Measurements from ENCODE around the gene KCNK4.

The KCNK4 gene

GRCh38 chr11:64255135-64256128 is 35.7 kb upstream of the KCNK4 start:
- no peak overlapping the region for H3K4ac ChIP-seq (ENCODE audit: low read depth, low read length)
- H3K18ac ChIP-seq (ENCODE audit: low read length): no peak overlapping the region
- WGBS (ENCODE audit: extremely low coverage, insufficient coverage, low lambda C conversion rate): no CpG with 5 or more reads among the region's 35 CpGs
- no peak overlapping the region for H3K4me3 ChIP-seq (ENCODE audit: low read length)
- no peak overlapping the region for H2AK5ac ChIP-seq (ENCODE audit: low read length)
- peaks cover 13% of the 10 kb centered on the region for H3K79me1 ChIP-seq (ENCODE audit: low read length)
- no peak overlapping the region for H4K8ac ChIP-seq (ENCODE audit: low read depth, low read length)
- peaks cover 12% of the 10 kb centered on the region for H3K79me2 ChIP-seq (ENCODE audit: control insufficient read depth, insufficient read depth, low read length)
- H4K5ac ChIP-seq (ENCODE audit: low read length): no peak overlapping the region
- no peak for DNase-seq
- H3K36me3 ChIP-seq (ENCODE audit: control insufficient read depth, insufficient read depth, low read length): peaks cover 8% of the 10 kb centered on the region
- H3K9ac ChIP-seq (ENCODE audit: low read length): no peak overlapping the region
- no peaks in the 10 kb centered on the region for H3K27me3 ChIP-seq (ENCODE audit: insufficient read depth, low read length, poor library complexity)
- no peak overlapping the region for H3K56ac ChIP-seq (ENCODE audit: low read length)
- H3K4me1 ChIP-seq (ENCODE audit: control insufficient read depth, low read depth, low read length): no peaks in the 10 kb centered on the region
- H2BK5ac ChIP-seq (ENCODE audit: low read length): no peak overlapping the region
- no peak overlapping the region for H3K27ac ChIP-seq (ENCODE audit: low read depth, low read length)
- no peak overlapping the region for H3K4me2 ChIP-seq (ENCODE audit: low read length)
- no peak overlapping the region for H3K23ac ChIP-seq (ENCODE audit: low read length)
- H2BK15ac ChIP-seq (replicated peaks; ENCODE audit: low read depth): no peak overlapping the region
- no peak overlapping the region for H2BK120ac ChIP-seq (ENCODE audit: low read depth, low read length)

- Histone ChIP-seq H3K23ac (ENCODE audit: low read length) (no peak overlapping the region), H3K9ac (ENCODE audit: low read length) (no peak overlapping the region), H3K27ac (ENCODE audit: low read depth, low read length) (no peak overlapping the region), H3K4me3 (ENCODE audit: low read length) (no peak overlapping the region), H3K4me1 (ENCODE audit: control insufficient read depth, low read depth, low read length) (no peaks in the 10 kb centered on the region), H3K4ac (ENCODE audit: low read depth, low read length) (no peak overlapping the region), H3K18ac (ENCODE audit: low read length) (no peak overlapping the region), H3K56ac (ENCODE audit: low read length) (no peak overlapping the region), H2BK5ac (ENCODE audit: low read length) (no peak overlapping the region), H2AK5ac (ENCODE audit: low read length) (no peak overlapping the region), H4K5ac (ENCODE audit: low read length) (no peak overlapping the region), H3K36me3 (ENCODE audit: control insufficient read depth, insufficient read depth, low read length) (peaks cover 11% of the 10 kb centered on the region), H2BK120ac (ENCODE audit: low read depth, low read length) (no peak overlapping the region), H2BK15ac (replicated peaks; ENCODE audit: low read depth) (no peak overlapping the region), H3K79me1 (ENCODE audit: low read length) (peaks cover 13% of the 10 kb centered on the region), H4K8ac (ENCODE audit: low read depth, low read length) (no peak overlapping the region), H3K27me3 (ENCODE audit: insufficient read depth, low read length, poor library complexity) (no peaks in the 10 kb centered on the region), H3K79me2 (ENCODE audit: control insufficient read depth, insufficient read depth, low read length) (peaks cover 12% of the 10 kb centered on the region), H3K4me2 (ENCODE audit: low read length) (no peak overlapping the region)
- WGBS (ENCODE audit: extremely low coverage, insufficient coverage, low lambda C conversion rate): no CpG with 5 or more reads among the region's 15 CpGs
- DNase-seq: no peak
Measured at GRCh38 chr11:64256300-64256699, 34.8 kb upstream of the KCNK4 start.

- H3K4me1 ChIP-seq (ENCODE audit: control insufficient read depth, low read depth, low read length): no peaks in the 10 kb centered on the region
- no peak overlapping the region for H3K27ac ChIP-seq (ENCODE audit: low read depth, low read length)
- H3K4ac ChIP-seq (ENCODE audit: low read depth, low read length): no peak overlapping the region
- no CpG with 5 or more reads among the region's 24 CpGs for WGBS (ENCODE audit: extremely low coverage, insufficient coverage, low lambda C conversion rate)
- no peak overlapping the region for H4K5ac ChIP-seq (ENCODE audit: low read length)
- peaks cover 14% of the 10 kb centered on the region for H3K36me3 ChIP-seq (ENCODE audit: control insufficient read depth, insufficient read depth, low read length)
- H3K23ac ChIP-seq (ENCODE audit: low read length): no peak overlapping the region
- no peaks in the 10 kb centered on the region for H3K27me3 ChIP-seq (ENCODE audit: insufficient read depth, low read length, poor library complexity)
- no peak overlapping the region for H3K18ac ChIP-seq (ENCODE audit: low read length)
- no peak for DNase-seq
- H2BK5ac ChIP-seq (ENCODE audit: low read length): no peak overlapping the region
- no peak overlapping the region for H3K56ac ChIP-seq (ENCODE audit: low read length)
- H4K8ac ChIP-seq (ENCODE audit: low read depth, low read length): no peak overlapping the region
- H3K4me2 ChIP-seq (ENCODE audit: low read length): no peak overlapping the region
- no peak overlapping the region for H3K4me3 ChIP-seq (ENCODE audit: low read length)
- H3K9ac ChIP-seq (ENCODE audit: low read length): no peak overlapping the region
- H2BK120ac ChIP-seq (ENCODE audit: low read depth, low read length): no peak overlapping the region
- H3K79me2 ChIP-seq (ENCODE audit: control insufficient read depth, insufficient read depth, low read length): peaks cover under 1% of the 10 kb centered on the region
- no peak overlapping the region for H2BK15ac ChIP-seq (replicated peaks; ENCODE audit: low read depth)
- H2AK5ac ChIP-seq (ENCODE audit: low read length): no peak overlapping the region
- peaks cover 5% of the 10 kb centered on the region for H3K79me1 ChIP-seq (ENCODE audit: low read length)
Measured at GRCh38 chr11:64258356-64258755, 32.7 kb upstream of the KCNK4 start.

- H3K79me2 ChIP-seq (ENCODE audit: control insufficient read depth, insufficient read depth, low read length): no peaks in the 10 kb centered on the region
Measured at GRCh38 chr11:64258946-64259532, 32.1 kb upstream of the KCNK4 start.

GRCh38 chr11:64259533-64260067 is 31.5 kb upstream of the KCNK4 start:
- H2BK120ac ChIP-seq (ENCODE audit: low read depth, low read length): no peak overlapping the region
- no peak overlapping the region for H2AK5ac ChIP-seq (ENCODE audit: low read length)
- H3K4me3 ChIP-seq (ENCODE audit: low read length): no peak overlapping the region
- no peak overlapping the region for H3K23ac ChIP-seq (ENCODE audit: low read length)
- H3K27ac ChIP-seq (ENCODE audit: low read depth, low read length): no peak overlapping the region
- no peak overlapping the region for H3K9ac ChIP-seq (ENCODE audit: low read length)
- no CpG with 5 or more reads among the region's 4 CpGs for WGBS (ENCODE audit: extremely low coverage, insufficient coverage, low lambda C conversion rate)
- no peak overlapping the region for H3K56ac ChIP-seq (ENCODE audit: low read length)
- H2BK5ac ChIP-seq (ENCODE audit: low read length): no peak overlapping the region
- no peak overlapping the region for H4K8ac ChIP-seq (ENCODE audit: low read depth, low read length)
- no peak overlapping the region for H2BK15ac ChIP-seq (replicated peaks; ENCODE audit: low read depth)
- H3K4me1 ChIP-seq (ENCODE audit: control insufficient read depth, low read depth, low read length): no peaks in the 10 kb centered on the region
- no peak overlapping the region for H4K5ac ChIP-seq (ENCODE audit: low read length)
- H3K36me3 ChIP-seq (ENCODE audit: control insufficient read depth, insufficient read depth, low read length): peaks cover 20% of the 10 kb centered on the region
- DNase-seq: no peak
- no peaks in the 10 kb centered on the region for H3K79me2 ChIP-seq (ENCODE audit: control insufficient read depth, insufficient read depth, low read length)
- no peak overlapping the region for H3K4ac ChIP-seq (ENCODE audit: low read depth, low read length)
- no peaks in the 10 kb centered on the region for H3K27me3 ChIP-seq (ENCODE audit: insufficient read depth, low read length, poor library complexity)
- no peak overlapping the region for H3K4me2 ChIP-seq (ENCODE audit: low read length)
- H3K79me1 ChIP-seq (ENCODE audit: low read length): no peaks in the 10 kb centered on the region
- H3K18ac ChIP-seq (ENCODE audit: low read length): no peak overlapping the region

More at GRCh38 chr11:64258946-64259532, 32.1 kb upstream of the KCNK4 start:
- Histone ChIP-seq H3K56ac (ENCODE audit: low read length) (no peak overlapping the region), H3K18ac (ENCODE audit: low read length) (no peak overlapping the region), H4K5ac (ENCODE audit: low read length) (no peak overlapping the region), H2BK15ac (replicated peaks; ENCODE audit: low read depth) (no peak overlapping the region), H3K27ac (ENCODE audit: low read depth, low read length) (no peak overlapping the region), H2AK5ac (ENCODE audit: low read length) (no peak overlapping the region), H3K4me1 (ENCODE audit: control insufficient read depth, low read depth, low read length) (no peaks in the 10 kb centered on the region), H3K4me3 (ENCODE audit: low read length) (no peak overlapping the region), H3K27me3 (ENCODE audit: insufficient read depth, low read length, poor library complexity) (no peaks in the 10 kb centered on the region), H3K23ac (ENCODE audit: low read length) (no peak overlapping the region), H3K79me1 (ENCODE audit: low read length) (peaks cover 3% of the 10 kb centered on the region), H3K4ac (ENCODE audit: low read depth, low read length) (no peak overlapping the region), H2BK5ac (ENCODE audit: low read length) (no peak overlapping the region), H3K4me2 (ENCODE audit: low read length) (no peak overlapping the region), H3K9ac (ENCODE audit: low read length) (no peak overlapping the region), H4K8ac (ENCODE audit: low read depth, low read length) (no peak overlapping the region), H3K36me3 (ENCODE audit: control insufficient read depth, insufficient read depth, low read length) (peaks cover 17% of the 10 kb centered on the region), H2BK120ac (ENCODE audit: low read depth, low read length) (no peak overlapping the region)
- WGBS (ENCODE audit: extremely low coverage, insufficient coverage, low lambda C conversion rate): no CpG with 5 or more reads among the region's 32 CpGs
- no peak for DNase-seq

Data from mesendoderm (in vitro differentiated cells).